GM19239 (cell line): ENCODE measurements around the gene SLC13A5.
A peak's percentile ranks its signal among the peaks of the same experiment; 100 is the strongest.
"Not testable (repeated sequence)": the region's sequence is repeated elsewhere in the genome, so short reads cannot be mapped to it uniquely, and the experiment has no call there.

Source experiments
- DNase-seq: peaks from one replicate; pipeline ENCODE4 v3.0.0; 2011; ENCODE audit warnings: low spot score; ENCODE audit not compliant: insufficient read length
- FAIRE-seq: peaks from 2 replicates; lab custom pipeline; 2011; peaks lifted over from hg19 to GRCh38; lab: Jason Lieb, UNC

Gene SLC13A5

DNA sequence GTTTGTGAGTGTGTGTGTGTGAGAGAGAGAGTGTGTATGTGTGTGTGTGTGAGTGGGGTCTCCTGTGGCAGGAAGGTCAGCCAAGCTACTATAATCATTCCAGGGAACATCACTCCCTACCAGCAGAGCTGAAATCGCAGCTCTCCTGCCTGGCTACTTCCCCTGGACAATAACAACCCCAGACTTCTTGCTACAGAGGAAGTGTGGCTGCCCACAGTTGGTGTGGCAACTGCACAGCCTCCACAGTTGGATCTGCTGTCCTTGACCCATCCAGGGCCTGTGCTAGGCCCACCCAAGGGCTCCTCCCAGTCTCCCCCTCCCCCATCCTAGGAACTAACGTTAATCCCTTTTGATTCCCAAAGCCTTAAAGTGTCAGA is 1.5 kb downstream of the SLC13A5 start:
- no peak for DNase-seq
- FAIRE-seq = no peak

GRCh38 chr17:6711081-6711674 is 2.0 kb downstream of the SLC13A5 start:
- FAIRE-seq = no peak

GRCh38 chr17:6710317-6710716 is 2.9 kb downstream of the SLC13A5 start:
- FAIRE-seq = no peak
- DNase-seq = no peak

More at GRCh38 chr17:6711081-6711674, 2.0 kb downstream of the SLC13A5 start:
- DNase-seq = no peak

DNA sequence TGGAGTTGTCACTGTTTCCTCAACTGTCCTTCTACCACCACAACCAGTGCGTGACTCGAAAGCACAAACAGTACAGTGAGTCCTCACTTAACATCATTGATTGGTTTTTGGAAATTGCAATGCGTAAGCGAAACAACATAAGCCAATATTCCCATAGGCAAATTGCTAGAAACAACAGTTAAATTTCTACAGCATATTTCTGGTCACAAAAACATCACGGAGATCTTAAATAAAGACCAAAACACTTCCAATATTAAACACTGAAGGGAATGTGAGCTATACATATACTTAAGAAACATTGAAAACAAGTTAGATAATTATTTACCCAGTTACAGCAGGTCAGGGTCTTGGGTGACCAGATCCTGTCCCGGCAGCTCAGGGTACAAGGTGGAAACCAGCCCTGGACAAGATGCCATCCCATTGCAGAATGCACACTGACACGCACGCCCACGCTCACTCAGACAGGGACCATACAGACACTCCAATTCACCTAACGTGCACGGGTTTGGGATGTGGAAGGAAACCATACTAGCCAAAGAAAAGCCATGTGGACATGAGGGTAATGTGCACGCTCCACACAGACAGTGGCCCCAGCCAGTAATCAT is 4.7 kb downstream of the SLC13A5 start:
- DNase-seq (no peak), FAIRE-seq (no peak)

- no peak for DNase-seq
- FAIRE-seq = no peak
Measured at GRCh38 chr17:6706996-6707395, 6.2 kb downstream of the SLC13A5 start.

DNA sequence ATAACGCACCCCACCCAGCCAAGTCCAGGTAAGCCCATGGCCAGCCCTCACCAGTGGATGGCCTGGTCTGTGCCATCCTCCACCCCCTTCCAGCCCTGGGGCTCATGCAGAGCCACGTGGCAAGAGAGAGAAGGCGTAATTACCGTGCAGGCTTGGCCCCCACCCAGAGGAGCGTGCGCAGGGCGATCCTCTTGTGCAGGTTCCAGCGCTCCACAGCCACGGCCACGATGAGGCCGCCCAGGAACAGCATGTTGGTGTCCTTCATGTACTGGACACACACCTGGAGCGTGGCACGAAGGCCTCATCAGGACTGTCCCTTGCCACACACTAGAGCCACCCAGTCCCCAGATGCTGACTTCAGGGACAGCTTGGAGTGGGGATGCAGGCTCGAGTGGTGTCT is 6.7 kb downstream of the SLC13A5 start:
- FAIRE-seq (no peak), DNase-seq (no peak)

- DNase-seq = no peak
- no peak for FAIRE-seq
Measured at GRCh38 chr17:6704470-6705052, 8.6 kb downstream of the SLC13A5 start.

- FAIRE-seq (no peak), DNase-seq (no peak)
Measured at GRCh38 chr17:6703751-6704150, 9.4 kb downstream of the SLC13A5 start.

- DNase-seq (no peak), FAIRE-seq (no peak)
Measured at GRCh38 chr17:6702567-6703215, 10.5 kb downstream of the SLC13A5 start.

DNA sequence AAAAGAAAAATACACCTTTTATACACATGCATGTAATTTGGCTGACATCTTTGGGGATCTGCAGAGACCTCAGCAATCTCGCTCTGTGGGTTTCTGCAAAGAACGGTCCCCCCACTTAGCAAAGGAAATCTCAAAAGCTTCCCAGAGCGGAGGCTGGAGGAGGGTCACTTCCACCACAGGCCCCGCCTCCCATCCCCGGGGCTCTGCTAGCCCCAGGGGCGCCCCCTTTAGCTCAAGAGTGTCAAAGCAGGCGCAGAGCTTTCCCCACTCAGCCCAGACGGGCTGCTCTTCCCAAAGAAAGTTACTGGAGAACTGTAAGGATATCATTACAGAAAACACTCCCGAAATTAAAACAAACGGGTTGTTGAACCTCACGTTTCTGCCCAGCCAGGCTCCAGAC is 11.4 kb downstream of the SLC13A5 start:
- DNase-seq (peak; percentile 40), FAIRE-seq (no peak)

DNA sequence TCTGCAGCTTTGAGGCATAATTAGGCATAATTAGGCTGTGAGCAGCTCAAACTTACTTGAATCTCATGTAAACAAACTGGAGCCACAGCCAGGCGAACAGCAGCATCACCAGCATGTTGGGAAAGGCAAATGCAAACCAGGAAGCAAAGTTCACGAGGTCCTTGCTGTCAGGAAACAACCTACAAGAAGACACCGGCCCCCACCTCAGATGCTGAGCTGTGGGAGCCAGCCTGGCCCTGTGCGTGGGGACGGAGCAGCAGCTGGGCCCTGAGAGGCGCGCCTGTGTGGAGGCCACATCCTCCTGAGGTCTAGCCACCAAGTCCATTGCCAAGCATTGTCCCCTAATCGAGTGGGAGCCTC is 12.2 kb downstream of the SLC13A5 start:
- no peak for FAIRE-seq
- no peak for DNase-seq

DNA sequence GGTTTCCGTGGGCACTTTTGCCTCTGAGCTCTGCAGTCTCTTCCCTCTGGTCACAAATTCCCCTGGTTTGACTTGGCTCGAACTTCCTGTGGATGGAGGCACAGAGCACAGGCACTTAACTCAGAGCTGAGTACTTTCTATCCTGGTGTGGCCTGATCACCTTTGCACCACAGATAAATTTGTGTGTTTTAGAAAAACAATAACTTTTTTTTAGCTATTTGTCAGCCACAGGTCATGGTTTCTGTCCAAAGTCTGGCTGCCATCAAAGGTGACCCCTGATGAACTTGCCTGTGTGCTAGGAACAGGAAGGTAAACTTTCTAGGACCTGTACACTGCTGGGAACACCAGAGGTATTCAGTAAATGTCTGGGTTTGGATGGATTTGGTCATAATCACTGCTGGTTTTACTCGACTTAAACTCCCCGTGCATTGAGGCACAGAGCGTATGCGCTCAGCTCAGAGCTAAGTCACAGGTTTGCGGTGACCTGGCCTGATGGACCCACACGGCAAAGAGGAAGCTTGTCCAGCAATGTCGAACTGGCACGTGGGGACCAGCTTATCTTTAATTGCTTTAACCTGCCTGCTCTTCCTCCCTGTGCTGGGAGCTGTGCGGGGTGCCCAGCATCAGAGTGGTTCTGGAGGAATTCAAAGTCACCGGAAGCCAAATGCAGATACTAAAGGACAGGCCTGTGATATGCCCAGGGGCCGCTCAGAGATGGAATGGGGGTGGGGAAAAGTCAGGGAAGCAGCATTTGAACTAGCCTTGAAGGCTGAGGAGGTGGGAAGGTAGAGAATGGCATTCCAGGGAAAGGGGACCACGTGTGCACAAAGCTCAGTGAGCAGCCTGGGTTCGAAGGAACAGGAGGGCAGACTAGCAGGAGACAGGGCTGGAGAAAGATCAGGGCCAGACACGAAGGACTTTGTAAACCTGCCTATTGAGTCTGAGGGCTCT is 12.9 kb downstream of the SLC13A5 start:
- FAIRE-seq = no peak
- no peak for DNase-seq

DNA sequence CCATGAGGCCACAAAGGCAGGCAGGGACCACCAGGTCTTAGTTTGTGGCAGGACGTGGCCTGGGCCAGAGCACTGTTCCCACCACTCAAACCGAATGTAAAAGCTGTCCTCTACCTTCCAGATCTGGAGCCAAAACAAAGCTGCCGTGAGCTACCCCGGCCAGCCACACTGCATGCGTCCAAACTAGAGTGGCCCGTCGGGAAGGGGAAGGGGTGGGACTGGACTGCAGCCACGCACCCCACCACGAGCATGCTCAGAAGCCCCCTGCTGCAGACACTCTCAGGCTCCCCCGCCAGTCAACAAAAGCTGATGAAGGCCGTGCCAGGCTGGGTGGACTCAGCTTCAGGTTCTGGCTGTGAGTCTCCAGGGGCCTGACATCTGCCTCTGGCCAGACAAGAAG is 15.2 kb downstream of the SLC13A5 start:
- no peak for FAIRE-seq
- DNase-seq = no peak

DNA sequence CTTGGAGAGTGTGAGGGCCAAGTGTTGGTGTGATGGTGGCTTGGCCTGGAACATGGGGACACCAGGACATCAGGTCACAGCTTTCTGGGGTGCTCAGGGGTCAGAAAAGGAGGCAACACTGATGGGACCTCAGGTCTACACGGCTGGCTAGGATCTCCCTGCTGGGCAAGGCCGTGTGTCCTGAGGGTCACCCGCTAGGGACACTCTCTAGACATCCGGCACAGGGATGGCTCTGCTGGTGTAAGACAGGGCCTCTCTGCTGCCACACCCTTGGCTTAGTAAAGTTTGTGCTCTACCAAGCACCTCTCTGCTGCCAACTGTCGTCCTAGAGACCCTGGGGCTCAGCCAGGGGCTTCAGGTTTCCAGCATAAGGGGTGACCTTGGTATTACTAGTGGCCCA is 16.3 kb downstream of the SLC13A5 start:
- no peak for FAIRE-seq
- no peak for DNase-seq

DNA sequence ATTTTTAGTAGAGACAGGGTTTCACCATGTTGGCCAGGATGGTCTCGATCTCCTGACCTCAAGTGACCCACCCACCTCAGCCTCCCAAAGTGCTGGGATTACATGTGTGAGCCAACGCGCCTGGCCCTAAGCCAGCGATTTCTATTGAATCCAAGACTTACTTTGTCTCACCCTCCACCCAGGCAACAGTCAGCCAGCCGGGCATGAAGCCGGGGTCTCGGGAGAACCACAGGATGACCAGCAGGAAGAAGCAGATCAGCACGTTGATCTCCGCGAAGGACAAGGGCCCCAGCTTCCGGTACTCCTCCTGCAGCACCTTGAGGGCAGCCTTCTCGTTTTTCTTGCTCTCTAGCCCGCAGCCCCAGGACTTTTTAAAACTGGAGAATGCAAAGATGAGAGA is 17.6 kb downstream of the SLC13A5 start:
- no peak for DNase-seq
- no peak for FAIRE-seq

GRCh38 chr17:6695051-6695450 is 18.1 kb downstream of the SLC13A5 start:
- FAIRE-seq (no peak), DNase-seq (no peak)

DNA sequence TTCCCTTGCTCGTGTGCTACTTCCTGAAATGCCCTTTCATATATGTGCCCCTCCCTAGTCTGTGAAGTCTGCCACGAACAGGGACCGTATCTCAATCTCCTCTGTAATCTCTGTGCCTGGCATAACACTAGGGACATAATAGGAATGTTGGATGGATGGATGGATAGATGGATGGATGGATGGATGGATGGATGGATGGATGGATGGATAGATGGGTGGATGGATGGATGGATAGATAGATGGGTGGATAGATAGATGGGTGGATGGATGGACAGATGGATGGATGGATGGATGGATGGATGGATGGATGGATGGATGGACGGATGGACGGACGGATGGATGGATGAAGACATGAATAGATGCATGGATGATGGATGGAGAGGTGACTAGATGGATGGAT is 21.2 kb downstream of the SLC13A5 start:
- FAIRE-seq = not testable (repeated sequence)

GRCh38 chr17:6691546-6691945 is 21.6 kb downstream of the SLC13A5 start:
- FAIRE-seq (no peak), DNase-seq (no peak)

More for the DNA sequence above, 21.2 kb downstream of the SLC13A5 start:
- DNase-seq = not testable (repeated sequence)

GRCh38 chr17:6690641-6691040 is 22.5 kb downstream of the SLC13A5 start:
- FAIRE-seq = no peak
- DNase-seq = no peak

DNA sequence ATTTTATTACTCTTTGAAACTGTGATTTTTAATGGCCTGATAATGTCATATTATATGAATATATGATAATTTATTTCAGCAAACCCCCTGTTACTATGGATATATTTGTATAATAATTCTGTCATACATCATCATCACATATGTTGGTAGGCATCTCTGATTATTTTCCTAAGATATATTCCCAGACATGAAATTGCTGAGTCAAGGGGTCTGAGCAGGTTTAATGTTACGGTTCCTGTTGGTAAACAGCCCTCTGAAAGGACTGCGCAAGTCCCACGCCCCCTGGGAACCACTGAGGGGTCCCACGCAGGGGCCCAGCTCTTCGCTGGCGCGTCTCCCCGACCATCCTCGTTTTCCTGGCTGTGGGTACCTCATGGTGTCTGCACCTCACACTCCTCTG is 24.2 kb downstream of the SLC13A5 start:
- FAIRE-seq = no peak
- no peak for DNase-seq
